Adrenal gland (tissue), 5 donors: ENCODE measurements around the gene CSK.
"Not testable (repeated sequence)": the region's sequence is repeated elsewhere in the genome, so short reads cannot be mapped to it uniquely, and the experiment has no call there.

Source experiments
- CTCF ChIP-seq, 6 experiments: fragments of 450-650 bp in 4 of 6; fragments of 200-600 bp in 2 of 6; sonication (generic) in 1 of 6; IDR thresholded peaks; 1 replicate in 5 of 6; 2 replicates in 1 of 6; pipeline versions ENCODE4 v1.5.1 to v1.8.0; 2016 to 2021; ENCODE audit warnings: antibody characterized with exemption in 6 of 6, mild to moderate bottlenecking in 2 of 6, moderate library complexity in 1 of 6
- POLR2A ChIP-seq, 2 donors: fragments of 450-650 bp; IDR thresholded peaks; one replicate each; pipeline ENCODE4 v1.6.1; 2017; ENCODE audit warnings: antibody characterized with exemption in 2 of 2, mild to moderate bottlenecking in 2 of 2, moderate library complexity in 1 of 2
- donor health status: DM: no; HTN: no; CAD: no.

GRCh38 chr15:74786081-74786480, 4.2 kb downstream of the CSK start:
- not testable (repeated sequence) for TF ChIP-seq POLR2A, CTCF (IDR thresholded peaks at IDR 0.05)
